ENCODE results near the gene EDIL3.

DNA sequence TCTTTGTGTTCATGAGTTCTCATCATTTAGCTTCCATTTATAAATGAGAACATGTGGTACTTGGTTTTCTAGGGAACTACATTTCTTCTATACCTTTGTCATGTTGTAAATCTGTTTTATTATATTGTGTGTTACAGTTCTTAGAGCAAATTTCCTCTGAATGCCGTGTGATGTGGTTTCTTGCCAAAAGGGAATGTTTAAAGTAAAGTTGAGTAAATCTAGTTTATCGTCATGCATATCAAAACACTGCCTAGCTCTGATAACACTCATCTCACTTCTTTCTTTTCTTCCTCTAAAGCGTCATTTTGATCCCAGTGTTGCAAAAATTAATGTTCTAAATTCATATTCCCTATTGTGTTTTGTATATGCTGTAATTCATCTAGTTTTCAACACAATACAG lies 368.6 kb downstream of the EDIL3 start:
- TF ChIP-seq POU2F2 (IDR thresholded peaks at IDR 0.05; ENCODE audit: low read depth, low read length), result no peak
- TF ChIP-seq POLR2A (IDR thresholded peaks at IDR 0.05; ENCODE audit: low read depth, low read length), result no peak
- TF ChIP-seq TAF1 (IDR thresholded peaks at IDR 0.05; ENCODE audit: low read depth, low read length), result no peak
- no peak for TF ChIP-seq POLR2AphosphoS5 (IDR thresholded peaks at IDR 0.05; ENCODE audit: low read depth, low read length)
- no peak for TF ChIP-seq PAX5 (IDR thresholded peaks at IDR 0.05; ENCODE audit: insufficient read depth, low read length, severe bottlenecking)
- no peak for TF ChIP-seq SPI1 (IDR thresholded peaks at IDR 0.05; ENCODE audit: low read depth, low read length)

Measured in GM12891 (cell line).